ENCODE measurements around the gene NUP205.
"Not testable (repeated sequence)": the region's sequence is repeated elsewhere in the genome, so short reads cannot be mapped to it uniquely, and the experiment has no call there.

Gene NUP205

GRCh38 chr7:135685306-135686084 lies 127.8 kb downstream of the NUP205 start:
- DNase-seq (ENCODE audit: insufficient read length, low spot score): no peak
- no peak for TF ChIP-seq POLR2A (IDR thresholded peaks at IDR 0.05; ENCODE audit: low read depth, low read length)
- TF ChIP-seq POU2F2 (IDR thresholded peaks at IDR 0.05; ENCODE audit: low read depth, low read length): no peak
- TF ChIP-seq PAX5 (IDR thresholded peaks at IDR 0.05; ENCODE audit: insufficient read depth, low read length, severe bottlenecking): no peak
- TF ChIP-seq POLR2AphosphoS5 (IDR thresholded peaks at IDR 0.05; ENCODE audit: low read depth, low read length): no peak
- no peak for TF ChIP-seq TAF1 (IDR thresholded peaks at IDR 0.05; ENCODE audit: low read depth, low read length)
- TF ChIP-seq SPI1 (IDR thresholded peaks at IDR 0.05; ENCODE audit: low read depth, low read length): no peak
- FAIRE-seq: no peak

- FAIRE-seq (no peak), DNase-seq (ENCODE audit: insufficient read length, low spot score) (no peak)
- TF ChIP-seq SPI1 (IDR thresholded peaks at IDR 0.05; ENCODE audit: low read depth, low read length) (no peak), TAF1 (IDR thresholded peaks at IDR 0.05; ENCODE audit: low read depth, low read length) (no peak), POLR2AphosphoS5 (IDR thresholded peaks at IDR 0.05; ENCODE audit: low read depth, low read length) (no peak), POU2F2 (IDR thresholded peaks at IDR 0.05; ENCODE audit: low read depth, low read length) (no peak), PAX5 (IDR thresholded peaks at IDR 0.05; ENCODE audit: insufficient read depth, low read length, severe bottlenecking) (no peak), POLR2A (IDR thresholded peaks at IDR 0.05; ENCODE audit: low read depth, low read length) (no peak)
Measured at GRCh38 chr7:135687466-135687865, 129.7 kb downstream of the NUP205 start.

DNA sequence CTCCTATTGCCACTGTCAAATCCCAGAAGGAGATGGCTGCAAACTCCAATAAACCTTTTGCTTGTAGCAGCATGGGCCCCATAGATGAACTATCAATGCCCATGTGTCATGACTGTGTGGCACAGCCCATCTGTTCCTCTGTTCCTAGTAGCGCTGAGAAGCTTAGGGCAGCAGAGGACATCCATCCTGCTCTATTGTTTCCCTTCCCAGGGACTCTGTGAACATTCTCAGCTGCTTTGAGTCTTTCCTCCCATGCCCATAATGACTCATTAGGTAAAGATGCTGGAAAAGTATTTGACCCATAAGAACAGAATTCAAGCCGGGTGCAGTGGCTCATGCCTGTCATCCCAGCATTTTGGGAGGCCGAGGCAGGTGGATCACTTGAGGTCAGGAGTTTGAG lies 132.8 kb downstream of the NUP205 start:
- DNase-seq (ENCODE audit: insufficient read length, low spot score) (no peak), FAIRE-seq (no peak)
- no peak for TF ChIP-seq SPI1 (IDR thresholded peaks at IDR 0.05; ENCODE audit: low read depth, low read length)
- no peak for TF ChIP-seq TAF1 (IDR thresholded peaks at IDR 0.05; ENCODE audit: low read depth, low read length)
- no peak for TF ChIP-seq PAX5 (IDR thresholded peaks at IDR 0.05; ENCODE audit: insufficient read depth, low read length, severe bottlenecking)
- TF ChIP-seq POLR2A (IDR thresholded peaks at IDR 0.05; ENCODE audit: low read depth, low read length): no peak
- no peak for TF ChIP-seq POLR2AphosphoS5 (IDR thresholded peaks at IDR 0.05; ENCODE audit: low read depth, low read length)
- TF ChIP-seq POU2F2 (IDR thresholded peaks at IDR 0.05; ENCODE audit: low read depth, low read length): no peak

GRCh38 chr7:135692055-135692454 lies 134.3 kb downstream of the NUP205 start:
- no peak for DNase-seq (ENCODE audit: insufficient read length, low spot score)
- TF ChIP-seq POU2F2 (IDR thresholded peaks at IDR 0.05; ENCODE audit: low read depth, low read length) (no peak), POLR2A (IDR thresholded peaks at IDR 0.05; ENCODE audit: low read depth, low read length) (no peak), PAX5 (IDR thresholded peaks at IDR 0.05; ENCODE audit: insufficient read depth, low read length, severe bottlenecking) (no peak), POLR2AphosphoS5 (IDR thresholded peaks at IDR 0.05; ENCODE audit: low read depth, low read length) (no peak), SPI1 (IDR thresholded peaks at IDR 0.05; ENCODE audit: low read depth, low read length) (no peak), TAF1 (IDR thresholded peaks at IDR 0.05; ENCODE audit: low read depth, low read length) (no peak)
- FAIRE-seq: no peak

DNA sequence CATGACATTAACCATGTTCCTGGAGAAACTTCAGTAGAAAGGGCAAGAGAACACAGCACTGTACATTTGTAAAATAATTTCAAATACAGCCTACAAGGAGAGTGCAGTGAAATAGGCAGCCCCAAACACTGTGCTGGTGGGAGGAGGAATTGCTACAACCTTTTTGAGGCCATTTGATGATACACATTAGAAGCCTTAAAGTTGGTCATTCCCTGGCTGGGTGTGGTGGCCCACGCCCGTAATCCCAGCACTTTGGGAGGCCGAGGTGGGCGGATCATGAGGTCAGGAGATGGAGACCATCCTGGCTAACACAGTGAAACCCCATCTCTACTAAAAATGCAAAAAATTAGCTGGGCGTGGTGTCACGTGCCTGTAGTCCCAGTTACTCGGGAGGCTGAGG lies 134.9 kb downstream of the NUP205 start:
- DNase-seq (ENCODE audit: insufficient read length, low spot score); FAIRE-seq: not testable (repeated sequence)

GRCh38 chr7:135693558-135693957 lies 135.8 kb downstream of the NUP205 start:
- TF ChIP-seq POLR2AphosphoS5 (IDR thresholded peaks at IDR 0.05; ENCODE audit: low read depth, low read length): no peak
- no peak for TF ChIP-seq TAF1 (IDR thresholded peaks at IDR 0.05; ENCODE audit: low read depth, low read length)
- TF ChIP-seq POLR2A (IDR thresholded peaks at IDR 0.05; ENCODE audit: low read depth, low read length): no peak
- no peak for TF ChIP-seq POU2F2 (IDR thresholded peaks at IDR 0.05; ENCODE audit: low read depth, low read length)
- no peak for TF ChIP-seq PAX5 (IDR thresholded peaks at IDR 0.05; ENCODE audit: insufficient read depth, low read length, severe bottlenecking)
- no peak for TF ChIP-seq SPI1 (IDR thresholded peaks at IDR 0.05; ENCODE audit: low read depth, low read length)
- DNase-seq (ENCODE audit: insufficient read length, low spot score) (no peak), FAIRE-seq (no peak)

GRCh38 chr7:135697276-135698049 lies 139.7 kb downstream of the NUP205 start:
- DNase-seq (ENCODE audit: insufficient read length, low spot score) (no peak), FAIRE-seq (no peak)
- TF ChIP-seq POU2F2 (IDR thresholded peaks at IDR 0.05; ENCODE audit: low read depth, low read length) (no peak), SPI1 (IDR thresholded peaks at IDR 0.05; ENCODE audit: low read depth, low read length) (no peak), POLR2AphosphoS5 (IDR thresholded peaks at IDR 0.05; ENCODE audit: low read depth, low read length) (no peak), PAX5 (IDR thresholded peaks at IDR 0.05; ENCODE audit: insufficient read depth, low read length, severe bottlenecking) (no peak), TAF1 (IDR thresholded peaks at IDR 0.05; ENCODE audit: low read depth, low read length) (no peak), POLR2A (IDR thresholded peaks at IDR 0.05; ENCODE audit: low read depth, low read length) (no peak)

All from GM12891 (cell line).